Measurements from ENCODE around the gene WDR45B.
A peak's percentile ranks its signal among the peaks of the same experiment; 100 is the strongest.

WDR45B gene

GRCh38 chr17:82566129-82566960, 81.9 kb downstream of the WDR45B start:
- Histone ChIP-seq H3K4me1 (ENCODE audit: insufficient read depth, low read length, severe bottlenecking) (peaks cover 39% of the 10 kb centered on the region), H3K27ac (ENCODE audit: low read depth, low read length, poor library complexity, severe bottlenecking) (peak overlapping the region; percentile 48), H3K79me2 (ENCODE audit: insufficient read depth, low read length) (peaks cover 30% of the 10 kb centered on the region), H3K9ac (ENCODE audit: low read length) (no peak overlapping the region), H3K9me3 (ENCODE audit: low read length) (no peaks in the 10 kb centered on the region), H3F3A (ENCODE audit: insufficient read depth, low read length) (no peaks in the 10 kb centered on the region), H3K9me2 (ENCODE audit: low read depth, low read length) (no peaks in the 10 kb centered on the region), H4K20me1 (ENCODE audit: insufficient read depth, low read length) (no peaks in the 10 kb centered on the region), H3K4me3 (ENCODE audit: low read depth, low read length, poor library complexity, severe bottlenecking) (no peak overlapping the region), H2AFZ (ENCODE audit: low read length) (no peak overlapping the region), H3K4me2 (ENCODE audit: low read length) (no peak overlapping the region), H3K27me3 (ENCODE audit: insufficient read depth, low read length) (no peaks in the 10 kb centered on the region), H3K36me3 (ENCODE audit: insufficient read depth, low read length) (peaks cover 79% of the 10 kb centered on the region)
- TF ChIP-seq EZH2 (IDR thresholded peaks at IDR 0.05; ENCODE audit: borderline replicate concordance, low read length) (no peak), CTCF (IDR thresholded peaks at IDR 0.05; ENCODE audit: low read length) (no peak)

- no peak overlapping the region for H3K4me3 ChIP-seq (ENCODE audit: low read depth, low read length, poor library complexity, severe bottlenecking)
- peaks cover 38% of the 10 kb centered on the region for H3K79me2 ChIP-seq (ENCODE audit: insufficient read depth, low read length)
- peaks cover 71% of the 10 kb centered on the region for H3K36me3 ChIP-seq (ENCODE audit: insufficient read depth, low read length)
- no peaks in the 10 kb centered on the region for H3F3A ChIP-seq (ENCODE audit: insufficient read depth, low read length)
- peaks cover 39% of the 10 kb centered on the region for H3K4me1 ChIP-seq (ENCODE audit: insufficient read depth, low read length, severe bottlenecking)
- H3K9ac ChIP-seq (ENCODE audit: low read length), result no peak overlapping the region
- no peaks in the 10 kb centered on the region for H3K9me3 ChIP-seq (ENCODE audit: low read length)
- H4K20me1 ChIP-seq (ENCODE audit: insufficient read depth, low read length), result no peaks in the 10 kb centered on the region
- no peak for TF ChIP-seq EZH2 (IDR thresholded peaks at IDR 0.05; ENCODE audit: borderline replicate concordance, low read length)
- H3K27me3 ChIP-seq (ENCODE audit: insufficient read depth, low read length), result no peaks in the 10 kb centered on the region
- no peaks in the 10 kb centered on the region for H3K9me2 ChIP-seq (ENCODE audit: low read depth, low read length)
- H3K4me2 ChIP-seq (ENCODE audit: low read length), result no peak overlapping the region
- no peak overlapping the region for H3K27ac ChIP-seq (ENCODE audit: low read depth, low read length, poor library complexity, severe bottlenecking)
- H2AFZ ChIP-seq (ENCODE audit: low read length), result no peak overlapping the region
Observed at GRCh38 chr17:82565551-82565950, 82.7 kb downstream of the WDR45B start.

Data from OCI-LY1 (cell line).